IPS-NIHi7 (cell line): ENCODE data around the gene AGR2.
"Not testable (repeated sequence)": the region's sequence is repeated elsewhere in the genome, so short reads cannot be mapped to it uniquely, and the experiment has no call there.

Experiments used
- DNase-seq: peaks from one replicate; pipeline ENCODE4 v3.0.0; 2012; ENCODE audit warnings: mixed read lengths; ENCODE audit errors: extremely low spot score

The AGR2 gene

GRCh38 chr7:16804674-16805439 is at the start of gene AGR2:
AGR2 (minus strand) TSS chr7:16804999; CDS start chr7:16801796, 3,203 bp downstream.
- no peak for DNase-seq

- not testable (repeated sequence) for DNase-seq
These were observed 48.4 kb upstream of the AGR2 start for GRCh38 chr7:16853189-16853588.

GRCh38 chr7:16851829-16852228 is 47.0 kb upstream of the AGR2 start:
- DNase-seq, result no peak

- no peak for DNase-seq
These were observed 46.0 kb upstream of the AGR2 start for GRCh38 chr7:16850614-16851466.

GRCh38 chr7:16849296-16850148 is 44.7 kb upstream of the AGR2 start:
- DNase-seq, result no peak

- peak; percentile 12 for DNase-seq
These were observed 42.6 kb upstream of the AGR2 start for GRCh38 chr7:16847381-16847860.

GRCh38 chr7:16846601-16847165 is 41.9 kb upstream of the AGR2 start:
- no peak for DNase-seq

GRCh38 chr7:16845746-16846145 is 40.9 kb upstream of the AGR2 start:
- no peak for DNase-seq

- no peak for DNase-seq
These were observed 36.9 kb upstream of the AGR2 start for GRCh38 chr7:16841681-16842080.

GRCh38 chr7:16840094-16840493 is 35.3 kb upstream of the AGR2 start:
- no peak for DNase-seq

GRCh38 chr7:16839646-16840045 is 34.8 kb upstream of the AGR2 start:
- no peak for DNase-seq

- no peak for DNase-seq
These were observed 34.1 kb upstream of the AGR2 start for GRCh38 chr7:16838891-16839290.

GRCh38 chr7:16838386-16838785 is 33.6 kb upstream of the AGR2 start:
- DNase-seq, result no peak

- DNase-seq, result no peak
These were observed 31.7 kb upstream of the AGR2 start for GRCh38 chr7:16836481-16836880.

GRCh38 chr7:16833373-16833772 is 28.6 kb upstream of the AGR2 start:
- no peak for DNase-seq

- no peak for DNase-seq
These were observed 21.3 kb upstream of the AGR2 start for GRCh38 chr7:16826060-16826459.

- DNase-seq, result no peak
These were observed 17.2 kb upstream of the AGR2 start for GRCh38 chr7:16822029-16822428.

- DNase-seq, result no peak
These were observed 13.9 kb upstream of the AGR2 start for GRCh38 chr7:16818732-16819131.

GRCh38 chr7:16817536-16817935 is 12.7 kb upstream of the AGR2 start:
- DNase-seq, result no peak

GRCh38 chr7:16816824-16817223 is 12.0 kb upstream of the AGR2 start:
- no peak for DNase-seq

GRCh38 chr7:16815001-16815400 is 10.2 kb upstream of the AGR2 start:
- DNase-seq, result no peak

- DNase-seq, result no peak
These were observed 8.4 kb upstream of the AGR2 start for GRCh38 chr7:16813232-16813616.
